ENCODE measurements around the gene MYO16.

Gene MYO16

GRCh38 chr13:109146393-109146792 is 517.0 kb downstream of the MYO16 start:
- TF ChIP-seq GATA2 (IDR thresholded peaks at IDR 0.05; ENCODE audit: low read depth, low read length): no peak
- TF ChIP-seq GATA3 (IDR thresholded peaks at IDR 0.05; ENCODE audit: low read depth, low read length): no peak

- TF ChIP-seq GATA2 (IDR thresholded peaks at IDR 0.05; ENCODE audit: low read depth, low read length) (no peak), GATA3 (IDR thresholded peaks at IDR 0.05; ENCODE audit: low read depth, low read length) (no peak)
Observed at GRCh38 chr13:109146912-109147647, 517.7 kb downstream of the MYO16 start.

GRCh38 chr13:109148243-109148642 is 518.8 kb downstream of the MYO16 start:
- no peak for TF ChIP-seq GATA3 (IDR thresholded peaks at IDR 0.05; ENCODE audit: low read depth, low read length)
- TF ChIP-seq GATA2 (IDR thresholded peaks at IDR 0.05; ENCODE audit: low read depth, low read length): no peak

- TF ChIP-seq GATA2 (IDR thresholded peaks at IDR 0.05; ENCODE audit: low read depth, low read length) (no peak), GATA3 (IDR thresholded peaks at IDR 0.05; ENCODE audit: low read depth, low read length) (no peak)
Observed at GRCh38 chr13:109150696-109151095, 521.3 kb downstream of the MYO16 start.

GRCh38 chr13:109151255-109151654 is 521.8 kb downstream of the MYO16 start:
- TF ChIP-seq GATA2 (IDR thresholded peaks at IDR 0.05; ENCODE audit: low read depth, low read length): no peak
- TF ChIP-seq GATA3 (IDR thresholded peaks at IDR 0.05; ENCODE audit: low read depth, low read length): no peak

- TF ChIP-seq GATA3 (IDR thresholded peaks at IDR 0.05; ENCODE audit: low read depth, low read length) (no peak), GATA2 (IDR thresholded peaks at IDR 0.05; ENCODE audit: low read depth, low read length) (no peak)
Observed at GRCh38 chr13:109151696-109152095, 522.3 kb downstream of the MYO16 start.

- no peak for TF ChIP-seq GATA3 (IDR thresholded peaks at IDR 0.05; ENCODE audit: low read depth, low read length)
- no peak for TF ChIP-seq GATA2 (IDR thresholded peaks at IDR 0.05; ENCODE audit: low read depth, low read length)
Observed at GRCh38 chr13:109152311-109152820, 523.0 kb downstream of the MYO16 start.

- no peak for TF ChIP-seq GATA2 (IDR thresholded peaks at IDR 0.05; ENCODE audit: low read depth, low read length)
- no peak for TF ChIP-seq GATA3 (IDR thresholded peaks at IDR 0.05; ENCODE audit: low read depth, low read length)
Observed at GRCh38 chr13:109152941-109153340, 523.5 kb downstream of the MYO16 start.

- TF ChIP-seq GATA3 (IDR thresholded peaks at IDR 0.05; ENCODE audit: low read depth, low read length) (no peak), GATA2 (IDR thresholded peaks at IDR 0.05; ENCODE audit: low read depth, low read length) (no peak)
Observed at GRCh38 chr13:109154146-109154545, 524.7 kb downstream of the MYO16 start.

- TF ChIP-seq GATA3 (IDR thresholded peaks at IDR 0.05; ENCODE audit: low read depth, low read length) (no peak), GATA2 (IDR thresholded peaks at IDR 0.05; ENCODE audit: low read depth, low read length) (no peak)
Observed at GRCh38 chr13:109154546-109154945, 525.1 kb downstream of the MYO16 start.

GRCh38 chr13:109154966-109155761 is 525.8 kb downstream of the MYO16 start:
- TF ChIP-seq GATA3 (IDR thresholded peaks at IDR 0.05; ENCODE audit: low read depth, low read length): no peak
- no peak for TF ChIP-seq GATA2 (IDR thresholded peaks at IDR 0.05; ENCODE audit: low read depth, low read length)

GRCh38 chr13:109156181-109156935 is 526.9 kb downstream of the MYO16 start:
- TF ChIP-seq GATA2 (IDR thresholded peaks at IDR 0.05; ENCODE audit: low read depth, low read length) (no peak), GATA3 (IDR thresholded peaks at IDR 0.05; ENCODE audit: low read depth, low read length) (no peak)

- no peak for TF ChIP-seq GATA3 (IDR thresholded peaks at IDR 0.05; ENCODE audit: low read depth, low read length)
Observed at GRCh38 chr13:109157275-109157674, 527.9 kb downstream of the MYO16 start.

GRCh38 chr13:109158383-109158782 is 529.0 kb downstream of the MYO16 start:
- TF ChIP-seq GATA2 (IDR thresholded peaks at IDR 0.05; ENCODE audit: low read depth, low read length) (no peak), GATA3 (IDR thresholded peaks at IDR 0.05; ENCODE audit: low read depth, low read length) (no peak)
